ENCODE results near the gene FAM3D.
"Not testable (repeated sequence)": the region's sequence is repeated elsewhere in the genome, so short reads cannot be mapped to it uniquely, and the experiment has no call there.

The FAM3D gene

GRCh38 chr3:58683466-58683865 is 16.9 kb upstream of the FAM3D start:
- no peak for DNase-seq (ENCODE audit: low read depth)

- DNase-seq (ENCODE audit: low read depth): no peak
Observed at GRCh38 chr3:58683001-58683458, 16.5 kb upstream of the FAM3D start.

GRCh38 chr3:58681863-58682262 is 15.3 kb upstream of the FAM3D start:
- no peak for DNase-seq (ENCODE audit: low read depth)

- DNase-seq (ENCODE audit: low read depth): no peak
Observed at GRCh38 chr3:58680879-58681525, 14.4 kb upstream of the FAM3D start.

DNA sequence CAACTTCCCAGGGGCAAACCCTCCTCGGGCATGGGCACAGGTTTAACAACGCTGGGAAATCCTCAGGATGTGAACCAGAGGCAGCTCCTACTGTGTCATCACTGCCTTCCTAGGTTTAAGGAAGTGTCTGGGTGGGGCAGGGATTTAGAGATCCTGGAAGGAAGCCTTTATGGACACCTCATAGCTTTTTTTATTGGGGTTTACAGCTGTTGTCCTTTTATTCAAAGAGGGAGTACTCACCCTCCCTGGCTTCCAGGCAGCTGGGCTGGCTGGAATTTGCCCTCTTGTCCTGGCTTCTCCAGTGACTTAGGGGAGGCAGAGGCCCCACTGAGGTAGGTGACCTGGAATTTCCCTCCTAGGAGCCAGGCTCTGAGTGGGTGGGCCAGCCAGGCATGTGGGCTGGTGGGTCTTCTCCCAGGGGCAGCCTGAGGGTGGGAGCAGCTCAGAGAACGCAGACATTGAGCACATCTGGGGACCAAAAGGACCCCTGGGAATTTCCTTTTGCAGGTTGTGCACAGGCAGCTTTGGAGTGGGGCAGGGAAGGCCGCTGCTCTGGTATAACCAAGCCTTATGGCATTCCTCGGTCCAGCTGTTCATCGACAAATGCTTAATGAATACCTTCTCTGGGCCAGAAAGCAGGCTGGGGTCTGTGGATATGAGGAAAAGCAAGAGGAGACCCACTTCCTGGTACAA is 13.5 kb upstream of the FAM3D start:
- DNase-seq (ENCODE audit: low read depth): no peak

DNA sequence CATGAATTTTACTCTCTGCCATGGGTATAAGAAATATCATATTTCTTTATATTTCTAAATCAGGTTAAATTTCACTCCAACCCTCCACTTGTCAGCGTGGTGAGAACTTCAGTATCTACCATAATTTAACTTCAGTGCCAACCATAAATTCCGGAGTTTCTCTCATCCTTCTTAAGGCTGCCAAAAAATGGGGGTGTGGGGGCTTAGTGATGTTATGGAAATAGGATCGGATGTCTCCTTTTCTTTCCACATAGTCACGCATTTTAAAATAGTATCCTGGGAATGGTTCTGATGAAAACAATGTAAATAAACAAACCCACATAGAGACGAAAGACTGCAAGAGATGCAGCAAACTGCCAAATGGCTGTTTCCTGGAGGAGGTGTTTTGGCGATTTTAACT is 12.9 kb upstream of the FAM3D start:
- DNase-seq (ENCODE audit: low read depth): no peak

- DNase-seq (ENCODE audit: low read depth): not testable (repeated sequence)
Observed at GRCh38 chr3:58678177-58678970, 11.8 kb upstream of the FAM3D start.

DNA sequence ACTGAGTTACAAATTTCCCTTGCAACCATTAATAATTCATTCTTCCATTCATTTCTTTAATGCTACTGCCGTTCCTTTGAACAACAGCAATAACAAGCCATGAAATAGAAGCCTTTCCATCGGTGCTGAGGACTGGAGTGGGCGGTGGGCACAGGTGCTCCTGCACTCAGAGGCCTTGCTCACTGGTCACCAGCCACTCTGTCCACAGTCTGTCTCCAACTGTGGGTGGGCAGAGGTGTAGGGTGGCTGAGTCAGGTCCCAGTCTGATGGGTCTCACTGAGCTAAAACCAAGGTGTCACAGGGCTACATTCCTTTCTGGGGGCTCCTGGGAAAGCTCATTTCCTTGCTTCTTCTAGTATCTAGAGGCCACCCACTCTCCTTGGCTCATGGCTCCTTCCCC is 6.3 kb upstream of the FAM3D start:
- no peak for DNase-seq (ENCODE audit: low read depth)

DNA sequence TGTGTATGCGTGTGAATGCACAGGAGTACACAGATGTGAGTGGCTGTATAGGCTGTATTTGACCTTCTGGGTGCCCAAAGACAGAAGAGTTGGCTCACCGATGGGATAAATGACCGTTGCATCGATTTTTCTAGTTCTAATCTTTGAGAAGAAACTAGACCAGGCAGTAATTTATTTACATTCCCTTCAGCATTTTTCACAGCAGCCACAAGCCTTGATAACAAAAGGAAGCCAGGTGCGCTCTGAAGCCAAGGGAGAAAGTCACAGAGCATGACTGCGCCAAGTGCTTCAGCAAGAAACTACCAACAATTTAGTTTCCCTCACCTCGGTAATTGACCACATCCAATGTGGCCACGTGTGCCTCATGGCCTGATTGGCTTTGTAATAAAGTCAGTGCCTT is 5.9 kb upstream of the FAM3D start:
- DNase-seq (ENCODE audit: low read depth): no peak

GRCh38 chr3:58670506-58671135 is 4.0 kb upstream of the FAM3D start:
- DNase-seq (ENCODE audit: low read depth): no peak

GRCh38 chr3:58668247-58668646 is 1.7 kb upstream of the FAM3D start:
- DNase-seq (ENCODE audit: low read depth): no peak

DNA sequence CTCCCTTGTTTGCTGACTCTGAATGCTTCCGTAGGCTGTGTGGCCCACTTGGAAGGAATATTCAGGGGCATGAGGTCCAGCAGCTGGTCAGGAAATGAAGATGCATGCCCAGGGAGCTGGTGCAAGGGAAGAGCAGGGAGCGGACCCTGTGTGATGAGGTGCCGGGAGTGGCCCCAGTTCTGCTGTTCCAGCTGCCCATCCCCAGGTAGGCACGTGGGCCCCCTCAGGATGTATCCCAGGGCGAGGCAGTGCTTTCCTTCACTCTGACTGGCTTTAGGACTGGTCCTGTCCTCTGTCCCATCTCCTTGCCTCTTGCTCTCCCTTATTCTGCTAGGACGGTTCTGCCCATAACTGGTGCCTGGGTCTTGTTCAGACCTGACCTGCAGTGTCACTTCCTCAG is 1.1 kb upstream of the FAM3D start:
- no peak for DNase-seq (ENCODE audit: low read depth)

DNA sequence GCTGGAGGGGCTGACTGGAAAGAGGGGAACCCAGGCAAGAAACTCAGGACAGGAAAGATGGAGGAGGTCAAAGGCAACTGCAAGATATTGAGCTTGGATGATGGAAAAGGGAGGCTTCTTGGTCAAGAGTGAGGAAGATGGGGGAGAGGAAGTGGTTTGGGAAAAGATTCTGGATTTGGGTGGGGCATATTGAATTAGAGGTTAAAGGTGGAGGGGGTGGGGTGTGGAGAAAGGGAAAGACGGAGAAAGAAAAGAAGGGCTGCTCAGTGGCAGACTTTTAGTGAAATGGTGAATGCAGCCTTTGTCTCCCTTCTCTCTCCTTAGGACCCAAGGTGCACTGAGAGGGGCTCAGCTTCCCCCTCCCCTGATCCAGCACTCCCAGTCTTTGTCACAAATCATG is 655 bp upstream of the FAM3D start:
- no peak for DNase-seq (ENCODE audit: low read depth)

- DNase-seq (ENCODE audit: low read depth): no peak
Observed at GRCh38 chr3:58665405-58665804, 1.2 kb downstream of the FAM3D start.

GRCh38 chr3:58664611-58665010 is 2.0 kb downstream of the FAM3D start:
- no peak for DNase-seq (ENCODE audit: low read depth)

GRCh38 chr3:58661836-58662420 is 4.6 kb downstream of the FAM3D start:
- no peak for DNase-seq (ENCODE audit: low read depth)

GRCh38 chr3:58660998-58661397 is 5.6 kb downstream of the FAM3D start:
- DNase-seq (ENCODE audit: low read depth): no peak

DNA sequence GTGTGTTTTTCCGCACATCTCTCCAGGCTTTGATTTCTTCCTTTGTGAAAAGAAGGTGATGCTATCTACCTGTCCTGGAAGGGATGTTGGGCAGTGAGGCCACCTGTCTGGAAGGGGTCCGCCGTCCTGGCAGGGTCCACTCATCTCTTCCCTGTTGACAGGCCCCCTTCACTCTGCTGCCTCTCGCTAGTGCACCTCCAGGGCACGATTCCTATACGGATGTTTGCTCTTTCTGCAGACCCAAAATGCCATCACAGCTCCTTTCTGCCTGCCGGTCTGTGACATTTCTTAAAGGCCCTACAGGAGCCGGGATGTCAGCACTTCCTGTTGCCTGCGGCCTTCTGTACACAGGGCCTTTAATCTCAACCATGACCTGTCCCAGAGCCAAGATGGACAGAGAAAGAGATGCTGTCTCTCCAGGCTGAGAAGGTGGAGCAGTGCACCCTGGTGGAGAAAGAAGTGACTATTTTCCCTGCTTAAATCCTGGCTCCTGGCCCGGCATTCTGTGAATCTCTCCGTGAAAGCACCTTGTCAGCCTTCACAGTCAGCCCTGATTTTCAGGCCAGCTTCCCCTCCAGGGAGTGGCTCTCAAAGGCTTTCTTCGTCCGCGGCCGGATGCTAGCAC is 7.4 kb downstream of the FAM3D start:
- DNase-seq (ENCODE audit: low read depth): no peak

GRCh38 chr3:58658508-58658907 is 8.1 kb downstream of the FAM3D start:
- no peak for DNase-seq (ENCODE audit: low read depth)

GRCh38 chr3:58657571-58658141 is 8.9 kb downstream of the FAM3D start:
- DNase-seq (ENCODE audit: low read depth): no peak

GRCh38 chr3:58657036-58657520 is 9.5 kb downstream of the FAM3D start:
- no peak for DNase-seq (ENCODE audit: low read depth)
